Measurements from ENCODE around the gene RASSF1. TPM values are rescaled to one million over a fixed set of nuclear protein-coding genes. Genes with fewer than 3 reads are reported as not detected.

RASSF1 gene
- total RNA-seq, 1 experiment from 2014 or later: 17.4 TPM

- Histone ChIP-seq H3K9me3 (ENCODE audit: control insufficient read depth, insufficient read depth, low read depth, low read length) (no peaks in the 10 kb centered on the region), H3K27me3 (ENCODE audit: control insufficient read depth, insufficient read depth, low read length) (no peaks in the 10 kb centered on the region), H3K36me3 (ENCODE audit: control insufficient read depth, insufficient read depth, low read length) (peaks cover 8% of the 10 kb centered on the region; the same call in 1 of the 2 replicates), H3K4me3 (ENCODE audit: low read depth in 2 of 2, low read length in 2 of 2) (no peak overlapping the region), H3K27ac (ENCODE audit: low read length) (no peak overlapping the region), H3K4me1 (ENCODE audit: control insufficient read depth, insufficient read depth, low read length) (peaks cover 14% of the 10 kb centered on the region; the same call in 1 of the 2 replicates)
- ChIA-PET POLR2A (interaction anchor here (0.7 kb wide), 2 partner anchors 32 to 1304 kb away, joined by 6 to 14 read pairs; no protein-coding TSS in a partner anchor), CTCF (no interaction called here)
- DNase-seq (ENCODE audit: low read depth, low spot score) (no peak), ATAC-seq (no peak)
- TF ChIP-seq SIN3A (IDR thresholded peaks at IDR 0.05; ENCODE audit: borderline replicate concordance, insufficient read depth, low read depth, low read length): no peak
- no peak for TF ChIP-seq TCF7L2 (IDR thresholded peaks at IDR 0.05; ENCODE audit: low read depth, low read length)
- TF ChIP-seq REST (IDR thresholded peaks at IDR 0.05; ENCODE audit: insufficient read depth in 1 of 2, low read depth in 2 of 2, low read length in 1 of 2): no peak
- TF ChIP-seq POLR2AphosphoS5 (IDR thresholded peaks at IDR 0.05; ENCODE audit: low read depth, low read length): no peak
- TF ChIP-seq, protein P1, sequence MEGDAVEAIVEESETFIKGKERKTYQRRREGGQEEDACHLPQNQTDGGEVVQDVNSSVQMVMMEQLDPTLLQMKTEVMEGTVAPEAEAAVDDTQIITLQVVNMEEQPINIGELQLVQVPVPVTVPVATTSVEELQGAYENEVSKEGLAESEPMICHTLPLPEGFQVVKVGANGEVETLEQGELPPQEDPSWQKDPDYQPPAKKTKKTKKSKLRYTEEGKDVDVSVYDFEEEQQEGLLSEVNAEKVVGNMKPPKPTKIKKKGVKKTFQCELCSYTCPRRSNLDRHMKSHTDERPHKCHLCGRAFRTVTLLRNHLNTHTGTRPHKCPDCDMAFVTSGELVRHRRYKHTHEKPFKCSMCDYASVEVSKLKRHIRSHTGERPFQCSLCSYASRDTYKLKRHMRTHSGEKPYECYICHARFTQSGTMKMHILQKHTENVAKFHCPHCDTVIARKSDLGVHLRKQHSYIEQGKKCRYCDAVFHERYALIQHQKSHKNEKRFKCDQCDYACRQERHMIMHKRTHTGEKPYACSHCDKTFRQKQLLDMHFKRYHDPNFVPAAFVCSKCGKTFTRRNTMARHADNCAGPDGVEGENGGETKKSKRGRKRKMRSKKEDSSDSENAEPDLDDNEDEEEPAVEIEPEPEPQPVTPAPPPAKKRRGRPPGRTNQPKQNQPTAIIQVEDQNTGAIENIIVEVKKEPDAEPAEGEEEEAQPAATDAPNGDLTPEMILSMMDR (IDR thresholded peaks at IDR 0.05): no peak
- no TSS peak for BruUV-seq (replicated peaks)
- intact Hi-C loops (cut with micrococcal nuclease; ENCODE audit: unreplicated experiment) (no loop called here), in situ Hi-C loops (cut with HindIII; ENCODE audit: low pct_unique_long_range_greater_than_20kb, low sequenced_read_pairs) (no loop called here)
Observed at GRCh38 chr3:50338965-50339364, 1.7 kb downstream of the RASSF1 start.

DNA sequence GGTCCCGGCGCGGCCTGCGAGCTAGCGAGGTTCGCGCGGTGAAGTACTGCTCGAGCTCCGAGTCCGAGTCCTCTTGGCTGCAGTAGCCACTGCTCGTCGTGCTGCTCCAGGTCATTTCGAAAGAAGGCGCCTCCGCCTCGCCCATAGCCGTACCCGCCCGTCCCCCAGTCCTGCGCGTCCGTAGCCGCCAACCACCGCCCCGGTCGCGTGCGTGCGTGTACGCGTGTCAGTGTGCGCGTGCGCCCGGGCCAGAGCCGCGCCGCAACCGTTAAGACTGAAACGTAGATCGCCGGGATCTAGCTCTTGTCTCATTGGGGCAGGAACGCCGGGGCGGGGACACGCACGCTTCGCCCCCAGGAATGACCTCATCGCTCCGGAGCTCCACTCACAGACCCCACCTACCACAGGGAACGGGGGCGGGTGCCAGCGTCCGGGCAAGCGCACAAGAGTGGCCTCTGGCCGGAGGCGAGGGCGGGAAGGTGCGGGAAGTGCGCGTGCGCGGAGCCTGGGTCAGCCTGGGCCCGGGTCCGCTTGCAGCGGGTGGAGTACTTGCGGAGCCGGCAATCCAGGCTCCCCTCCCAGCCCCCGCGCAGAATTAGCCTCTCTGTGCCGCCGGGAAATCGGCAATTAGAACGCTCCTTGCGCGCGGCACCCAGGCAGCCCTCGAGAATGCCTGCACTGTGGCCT is 3.3 kb downstream of the RASSF1 start:
- intact Hi-C loops (cut with micrococcal nuclease; ENCODE audit: unreplicated experiment): no loop called here
- POLR2A ChIA-PET: interaction anchor here (0.8 kb wide), 1 partner anchor 9 kb away, joined by 3 read pairs; the partner anchor contains the start of gene TUSC2
- Histone ChIP-seq H3K27ac (ENCODE audit: low read length) (peak overlapping the region; percentile 95), H3K4me3 (ENCODE audit: low read depth in 2 of 2, low read length in 2 of 2) (peak overlapping the region; percentile 93 to 99), H3K36me3 (ENCODE audit: control insufficient read depth, insufficient read depth, low read length) (peaks cover 8% of the 10 kb centered on the region; the same call in 1 of the 2 replicates), H3K9me3 (ENCODE audit: control insufficient read depth, insufficient read depth, low read depth, low read length) (no peaks in the 10 kb centered on the region), H3K4me1 (ENCODE audit: control insufficient read depth, insufficient read depth, low read length) (peaks cover 17% of the 10 kb centered on the region; the same call in 1 of the 2 replicates), H3K27me3 (ENCODE audit: control insufficient read depth, insufficient read depth, low read length) (no peaks in the 10 kb centered on the region)
- in situ Hi-C loops (cut with HindIII; ENCODE audit: low pct_unique_long_range_greater_than_20kb, low sequenced_read_pairs): no loop called here
- no TSS peak for BruUV-seq (replicated peaks)
- peak; percentile 84 for DNase-seq (ENCODE audit: low read depth, low spot score)
- TF ChIP-seq POLR2AphosphoS5 (IDR thresholded peaks at IDR 0.05; ENCODE audit: low read depth, low read length): peak; percentile 70
- TF ChIP-seq, protein P1 (IDR thresholded peaks at IDR 0.05): no peak
- 0 out of 2 replicates have a peak, but pooled peaks have one; percentile 32 for TF ChIP-seq SIN3A (IDR thresholded peaks at IDR 0.05; ENCODE audit: borderline replicate concordance, insufficient read depth, low read depth, low read length)
- TF ChIP-seq TCF7L2 (IDR thresholded peaks at IDR 0.05; ENCODE audit: low read depth, low read length): no peak
- TF ChIP-seq REST (IDR thresholded peaks at IDR 0.05; ENCODE audit: insufficient read depth in 1 of 2, low read depth in 2 of 2, low read length in 1 of 2): 0 out of 4 replicates have a peak, but pooled peaks of 1 of the 2 experiments have one; percentile 19
- CTCF ChIA-PET: interaction anchor here (0.6 kb wide), 1 partner anchor 10 kb away, joined by 8 read pairs; no protein-coding TSS in a partner anchor
- ATAC-seq: peak; percentile 94

Data from Panc1 (cell line).